ENCODE data around the gene SCN2A.

SCN2A gene

GRCh38 chr2:165273176-165273575 lies 34.0 kb downstream of the SCN2A start:
- no peak for DNase-seq (ENCODE audit: low read depth)
- H3K4me3 ChIP-seq (ENCODE audit: low read depth, low read length), result no peak overlapping the region
- TF ChIP-seq CTCF (IDR thresholded peaks at IDR 0.05; ENCODE audit: low read depth, low read length, missing control alignments), result no peak

GRCh38 chr2:165274698-165275097 lies 35.5 kb downstream of the SCN2A start:
- no peak for TF ChIP-seq CTCF (IDR thresholded peaks at IDR 0.05; ENCODE audit: low read depth, low read length, missing control alignments)
- no peak for DNase-seq (ENCODE audit: low read depth)
- no peak overlapping the region for H3K4me3 ChIP-seq (ENCODE audit: low read depth, low read length)

- DNase-seq (ENCODE audit: low read depth), result no peak
- no peak for TF ChIP-seq CTCF (IDR thresholded peaks at IDR 0.05; ENCODE audit: low read depth, low read length, missing control alignments)
- H3K4me3 ChIP-seq (ENCODE audit: low read depth, low read length), result no peak overlapping the region
Observed at GRCh38 chr2:165275932-165276331, 36.7 kb downstream of the SCN2A start.

GRCh38 chr2:165277295-165277694 lies 38.1 kb downstream of the SCN2A start:
- H3K4me3 ChIP-seq (ENCODE audit: low read depth, low read length), result no peak overlapping the region
- no peak for TF ChIP-seq CTCF (IDR thresholded peaks at IDR 0.05; ENCODE audit: low read depth, low read length, missing control alignments)
- no peak for DNase-seq (ENCODE audit: low read depth)

GRCh38 chr2:165277860-165278656 lies 38.8 kb downstream of the SCN2A start:
- no peak overlapping the region for H3K4me3 ChIP-seq (ENCODE audit: low read depth, low read length)
- DNase-seq (ENCODE audit: low read depth), result no peak
- TF ChIP-seq CTCF (IDR thresholded peaks at IDR 0.05; ENCODE audit: low read depth, low read length, missing control alignments), result no peak

GRCh38 chr2:165280356-165280755 lies 41.1 kb downstream of the SCN2A start:
- no peak for DNase-seq (ENCODE audit: low read depth)
- no peak overlapping the region for H3K4me3 ChIP-seq (ENCODE audit: low read depth, low read length)
- TF ChIP-seq CTCF (IDR thresholded peaks at IDR 0.05; ENCODE audit: low read depth, low read length, missing control alignments), result no peak

- H3K4me3 ChIP-seq (ENCODE audit: low read depth, low read length), result no peak overlapping the region
- TF ChIP-seq CTCF (IDR thresholded peaks at IDR 0.05; ENCODE audit: low read depth, low read length, missing control alignments), result no peak
- DNase-seq (ENCODE audit: low read depth), result no peak
Observed at GRCh38 chr2:165281387-165281786, 42.2 kb downstream of the SCN2A start.
